ENCODE data around the gene S100A16. TPM values are rescaled to one million over a fixed set of nuclear protein-coding genes. Genes with fewer than 3 reads are reported as not detected.

The S100A16 gene
- total RNA-seq, 3 donors from 2014 or later: 52.0 to 154 (median 102) TPM

DNA sequence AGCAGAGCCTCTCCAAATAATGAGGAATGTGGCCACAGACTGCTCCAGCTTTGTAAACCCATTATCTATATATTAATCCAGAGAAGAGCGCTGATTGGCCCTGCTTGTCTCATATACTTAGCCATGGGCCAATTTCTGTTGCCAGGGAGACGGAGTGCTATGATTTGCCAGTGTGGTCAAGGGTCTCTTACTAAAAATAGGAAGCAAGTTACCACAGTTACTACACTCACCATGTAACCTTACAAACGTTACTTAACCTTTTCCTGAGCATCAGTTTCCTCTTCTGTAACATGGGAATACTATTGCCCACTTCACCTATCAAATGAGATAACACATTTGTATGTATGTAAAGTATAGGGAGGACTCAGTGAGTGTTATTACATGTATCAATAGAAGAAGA lies 39.6 kb downstream of the S100A16 start:
- no peak for DNase-seq (ENCODE audit: low spot score in 2 of 2)

GRCh38 chr1:153572569-153573015 lies 40.3 kb downstream of the S100A16 start:
- peak; percentile 31 to 91 (median 84) for TF ChIP-seq CTCF (IDR thresholded peaks at IDR 0.05)
- TF ChIP-seq POLR2AphosphoS5 (IDR thresholded peaks at IDR 0.05): peak; percentile 28 to 81 (median 74)
- no peak for TF ChIP-seq POLR2A (IDR thresholded peaks at IDR 0.05)
- H3K36me3 ChIP-seq: no peaks in the 10 kb centered on the region
- H3K27ac ChIP-seq: peak overlapping the region; percentile 71 to 84
- peaks cover 0 to 8% of the 10 kb centered on the region in 2 donors for H3K4me1 ChIP-seq
- DNase-seq (ENCODE audit: low spot score in 2 of 2): peak; percentile 83 to 89
- no peak overlapping the region for H3K4me3 ChIP-seq
- no peaks in the 10 kb centered on the region for H3K9me3 ChIP-seq
- H3K27me3 ChIP-seq: no peaks in the 10 kb centered on the region
- intact Hi-C loops (cut with DNase I; ENCODE audit: low total_unique reads): loop anchor here (10.0 kb wide), 1 partner anchor 52 kb away; the partner anchor contains the start of genes S100A1 and S100A13

More for the DNA sequence above, 39.6 kb downstream of the S100A16 start:
- no peaks in the 10 kb centered on the region for H3K27me3 ChIP-seq
- H3K4me3 ChIP-seq: no peak overlapping the region
- no peak for TF ChIP-seq POLR2AphosphoS5 (IDR thresholded peaks at IDR 0.05)
- TF ChIP-seq CTCF (IDR thresholded peaks at IDR 0.05): no peak
- TF ChIP-seq POLR2A (IDR thresholded peaks at IDR 0.05): no peak
- intact Hi-C loops (cut with DNase I; ENCODE audit: low total_unique reads): loop anchor here (10.0 kb wide), 1 partner anchor 51 kb away; the partner anchor contains the start of genes S100A1 and S100A13
- no peaks in the 10 kb centered on the region for H3K36me3 ChIP-seq
- no peaks in the 10 kb centered on the region for H3K9me3 ChIP-seq
- no peaks in the 10 kb centered on the region for H3K4me1 ChIP-seq
- peak overlapping the region; percentile 71 to 84 for H3K27ac ChIP-seq

DNA sequence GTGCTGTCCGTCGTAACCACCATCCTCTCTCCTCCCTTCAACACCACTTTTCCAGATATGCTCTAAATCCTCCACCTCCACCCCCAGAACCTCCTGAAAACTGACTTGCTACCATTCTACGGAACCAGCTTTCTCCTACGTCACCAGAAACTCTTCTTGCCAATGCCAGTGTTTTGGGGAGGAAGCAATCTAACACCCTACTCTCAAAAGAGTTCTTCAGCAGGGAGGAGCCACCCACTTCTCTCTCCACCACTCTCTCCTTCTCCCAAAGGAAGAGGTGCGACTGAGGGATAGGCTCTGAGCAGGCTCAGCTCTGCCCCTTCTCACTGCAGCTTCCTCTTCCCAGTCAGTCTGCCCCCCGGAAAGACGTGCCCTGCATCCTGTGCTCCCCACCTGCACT lies 41.2 kb downstream of the S100A16 start:
- Histone ChIP-seq H3K4me1 (peaks cover 0 to 16% of the 10 kb centered on the region in 2 donors), H3K4me3 (no peak overlapping the region), H3K27ac (peak overlapping the region; percentile 71 to 84), H3K27me3 (no peaks in the 10 kb centered on the region), H3K9me3 (no peaks in the 10 kb centered on the region), H3K36me3 (no peaks in the 10 kb centered on the region)
- intact Hi-C loops (cut with DNase I; ENCODE audit: low total_unique reads): loop anchor here (10.0 kb wide), 1 partner anchor 53 kb away; the partner anchor contains the start of genes S100A1 and S100A13
- TF ChIP-seq POLR2AphosphoS5 (IDR thresholded peaks at IDR 0.05) (no peak), CTCF (IDR thresholded peaks at IDR 0.05) (no peak), POLR2A (IDR thresholded peaks at IDR 0.05) (no peak)
- no peak for DNase-seq (ENCODE audit: low spot score in 2 of 2)

- no peaks in the 10 kb centered on the region for H3K36me3 ChIP-seq
- no peak overlapping the region for H3K4me3 ChIP-seq
- no peak for TF ChIP-seq POLR2A (IDR thresholded peaks at IDR 0.05)
- no peak for TF ChIP-seq CTCF (IDR thresholded peaks at IDR 0.05)
- TF ChIP-seq POLR2AphosphoS5 (IDR thresholded peaks at IDR 0.05): no peak
- no peaks in the 10 kb centered on the region for H3K27me3 ChIP-seq
- H3K27ac ChIP-seq: no peak overlapping the region
- no peak for DNase-seq (ENCODE audit: low spot score in 2 of 2)
- H3K4me1 ChIP-seq: peaks cover 4 to 19% of the 10 kb centered on the region in 2 donors
- no peaks in the 10 kb centered on the region for H3K9me3 ChIP-seq
- intact Hi-C loops (cut with DNase I; ENCODE audit: low total_unique reads): loop anchor here (10.0 kb wide), 1 partner anchor 54 kb away; the partner anchor contains the start of genes S100A1 and S100A13
Measured at GRCh38 chr1:153570874-153571273, 42.1 kb downstream of the S100A16 start.

DNA sequence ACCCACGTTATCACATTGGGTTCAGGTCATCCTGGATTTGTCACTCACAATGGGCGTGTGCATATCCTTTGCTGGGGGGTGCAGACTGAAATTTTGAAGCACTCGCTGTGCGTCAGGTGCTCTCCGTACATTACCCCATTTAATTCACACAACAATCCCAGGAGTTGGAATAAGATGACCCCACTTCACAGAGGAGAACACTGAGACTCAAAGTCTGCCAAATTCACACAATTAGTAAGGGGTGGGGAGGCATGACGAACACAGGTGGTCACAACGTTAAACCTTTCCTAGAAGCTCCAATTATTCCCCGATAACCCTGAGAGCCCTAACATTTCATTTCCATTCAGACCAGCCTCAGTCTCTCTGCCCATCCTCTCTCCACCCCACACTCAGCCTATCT lies 43.5 kb downstream of the S100A16 start:
- Histone ChIP-seq H3K36me3 (no peaks in the 10 kb centered on the region), H3K4me3 (no peak overlapping the region), H3K4me1 (peaks cover 11 to 25% of the 10 kb centered on the region in 2 donors), H3K27me3 (no peaks in the 10 kb centered on the region), H3K9me3 (no peaks in the 10 kb centered on the region), H3K27ac (no peak overlapping the region)
- TF ChIP-seq CTCF (IDR thresholded peaks at IDR 0.05): no peak
- no peak for TF ChIP-seq POLR2AphosphoS5 (IDR thresholded peaks at IDR 0.05)
- TF ChIP-seq POLR2A (IDR thresholded peaks at IDR 0.05): no peak
- intact Hi-C loops (cut with DNase I; ENCODE audit: low total_unique reads): no loop called here
- DNase-seq (ENCODE audit: low spot score in 2 of 2): no peak
